ENCODE results near the gene GLYR1. TPM values are rescaled to one million over a fixed set of nuclear protein-coding genes. Genes with fewer than 3 reads are reported as not detected.

GLYR1 gene
- total RNA-seq, 1 experiment from 2014 or later, result 54.7 TPM

GRCh38 chr16:4765511-4766474, 81.3 kb downstream of the GLYR1 start:
- DNase-seq (ENCODE audit: low spot score), result no peak

- no peak for DNase-seq (ENCODE audit: low spot score)
Observed at GRCh38 chr16:4763791-4764190, 83.3 kb downstream of the GLYR1 start.

- no peak for DNase-seq (ENCODE audit: low spot score)
Observed at GRCh38 chr16:4762205-4762604, 84.9 kb downstream of the GLYR1 start.

GRCh38 chr16:4760221-4760910, 86.7 kb downstream of the GLYR1 start:
- no peak for DNase-seq (ENCODE audit: low spot score)

- DNase-seq (ENCODE audit: low spot score), result no peak
Observed at GRCh38 chr16:4755687-4756086, 91.4 kb downstream of the GLYR1 start.

GRCh38 chr16:4754865-4755264, 92.2 kb downstream of the GLYR1 start:
- DNase-seq (ENCODE audit: low spot score), result no peak

GRCh38 chr16:4753227-4753626, 93.9 kb downstream of the GLYR1 start:
- no peak for DNase-seq (ENCODE audit: low spot score)

Small RNAs within 50 kb of the gene (small RNA-seq; reads per million reads assigned to genes)
- not detected for gene RF00017

Other genes with a start within 250 kb of the GLYR1 start
- 58.0 and 83.0 TPM in 2 replicates for gene UBALD1, start 232.4 kb downstream of the GLYR1 start, total RNA-seq (2014; rRNA removed; shearing (Covaris generic))
- 27.4 and 31.3 TPM in 2 replicates for gene MGRN1, start 222.5 kb downstream of the GLYR1 start, total RNA-seq (2014; rRNA removed; shearing (Covaris generic))
- 81.9 and 82.4 TPM in 2 replicates for gene NUDT16L1, start 153.7 kb downstream of the GLYR1 start, total RNA-seq (2014; rRNA removed; shearing (Covaris generic))
- gene ANKS3, start 113.0 kb downstream of the GLYR1 start, total RNA-seq (2014; rRNA removed; shearing (Covaris generic)), result 27.2 and 29.7 TPM in 2 replicates
- gene DNAAF8, start 112.8 kb downstream of the GLYR1 start, total RNA-seq (2014; rRNA removed; shearing (Covaris generic)), result 2.5 and 5.8 TPM in 2 replicates
- 17.7 and 30.4 TPM in 2 replicates for gene ZNF500, start 80.1 kb downstream of the GLYR1 start, total RNA-seq (2014; rRNA removed; shearing (Covaris generic))
- gene SEPTIN12, start 58.9 kb downstream of the GLYR1 start, total RNA-seq (2014; rRNA removed; shearing (Covaris generic)), result 0.76 TPM in 1 of 2 replicates, not detected in the other
- gene SMIM22, start 51.9 kb downstream of the GLYR1 start, total RNA-seq (2014; rRNA removed; shearing (Covaris generic)), result 282 and 291 TPM in 2 replicates
- gene ROGDI, start 44.7 kb downstream of the GLYR1 start, total RNA-seq (2014; rRNA removed; shearing (Covaris generic)), result 66.0 and 85.8 TPM in 2 replicates
- 34.6 and 35.1 TPM in 2 replicates for gene UBN1, start 193 bp upstream of the GLYR1 start, total RNA-seq (2014; rRNA removed; shearing (Covaris generic))
- gene PPL, start 89.9 kb upstream of the GLYR1 start, total RNA-seq (2014; rRNA removed; shearing (Covaris generic)), result 56.5 and 58.1 TPM in 2 replicates
- 0.08 TPM in 1 of 2 replicates, not detected in the other for gene SEC14L5, start 111.0 kb upstream of the GLYR1 start, total RNA-seq (2014; rRNA removed; shearing (Covaris generic))
- 30.5 and 34.7 TPM in 2 replicates for gene NAGPA, start 186.6 kb upstream of the GLYR1 start, total RNA-seq (2014; rRNA removed; shearing (Covaris generic))
- gene C16orf89, start 218.7 kb upstream of the GLYR1 start, total RNA-seq (2014; rRNA removed; shearing (Covaris generic)), result not detected in 2 replicates
- 48.6 and 53.1 TPM in 2 replicates for gene ALG1, start 224.6 kb upstream of the GLYR1 start, total RNA-seq (2014; rRNA removed; shearing (Covaris generic))